DND-41 (cell line): Measurements from ENCODE around the gene OGFOD1.

Experiments used
- ATAC-seq: fragments of 200-7000 bp; cut with Tn5 transposase; 3 replicates; pipeline ENCODE4 v1.9.1; 2021; ENCODE audit warnings: low read depth; ENCODE audit not compliant: insufficient read depth
- DNase-seq: peaks from one replicate; pipeline ENCODE4 v3.0.0-alpha.2; 2020
- H2AFZ ChIP-seq: 2 replicates; pipeline ENCODE4 v1.6.0; 2012; ENCODE audit warnings: low read depth, low read length
- H3K27ac ChIP-seq: 2 replicates; pipeline ENCODE4 v1.5.1; 2012; ENCODE audit warnings: low read length, inconsistent platforms
- H3K27me3 ChIP-seq: fragments of 200-600 bp; sonication (generic); 2 replicates; pipeline ENCODE4 v1.6.0; 2012; ENCODE audit warnings: low read length, mild to moderate bottlenecking, inconsistent platforms; ENCODE audit not compliant: insufficient read depth, poor library complexity
- H3K36me3 ChIP-seq: 2 replicates; pipeline ENCODE4 v1.5.1; 2012; ENCODE audit warnings: low read length, inconsistent platforms; ENCODE audit not compliant: insufficient read depth
- H3K4me1 ChIP-seq: 2 replicates; pipeline ENCODE4 v1.5.1; 2012; ENCODE audit warnings: mild to moderate bottlenecking, low read length; ENCODE audit not compliant: insufficient read depth
- H3K4me2 ChIP-seq: 2 replicates; pipeline ENCODE4 v1.6.0; 2012; ENCODE audit warnings: mild to moderate bottlenecking, moderate library complexity, low read length, inconsistent platforms; ENCODE audit not compliant: insufficient read depth
- H3K4me3 ChIP-seq, 2 experiments: fragments of 200-600 bp in 1 of 2; shearing (Covaris generic) in 1 of 2; 2 replicates each; pipeline ENCODE4 v1.5.1; 2012 to 2016; ENCODE audit warnings: inconsistent platforms in 2 of 2, low read length in 2 of 2, mild to moderate bottlenecking in 2 of 2, low read depth in 1 of 2, moderate library complexity in 1 of 2
- H3K79me2 ChIP-seq: 2 replicates; pipeline ENCODE4 v1.6.0; 2012; ENCODE audit warnings: low read length, inconsistent platforms; ENCODE audit not compliant: insufficient read depth
- H3K9ac ChIP-seq: 2 replicates; pipeline ENCODE4 v1.6.0; 2012; ENCODE audit warnings: low read depth, mild to moderate bottlenecking, inconsistent platforms, low read length, moderate library complexity
- H3K9me3 ChIP-seq: 2 replicates; pipeline ENCODE4 v1.5.1; 2012; ENCODE audit warnings: low read length, moderate library complexity, mild to moderate bottlenecking, inconsistent platforms; ENCODE audit not compliant: insufficient read depth, severe bottlenecking
- H4K20me1 ChIP-seq: 2 replicates; pipeline ENCODE4 v1.6.0; 2012; ENCODE audit warnings: low read length; ENCODE audit not compliant: insufficient read depth
- CTCF ChIP-seq: IDR thresholded peaks from 2 replicates; pipeline ENCODE4 v1.5.1; 2012; ENCODE audit warnings: borderline replicate concordance, low read length, moderate library complexity, mild to moderate bottlenecking; ENCODE audit not compliant: poor library complexity, severe bottlenecking; ENCODE audit errors: extremely low read depth
- EZH2 ChIP-seq: IDR thresholded peaks from 3 replicates; pipeline ENCODE4 v1.6.1; 2012; ENCODE audit warnings: borderline replicate concordance, low read depth, mild to moderate bottlenecking, moderate library complexity, low read length, inconsistent platforms; ENCODE audit not compliant: severe bottlenecking

OGFOD1 gene

GRCh38 chr16:56491657-56492261 lies 40.4 kb downstream of the OGFOD1 start:
- Histone ChIP-seq H3K27ac (no peak overlapping the region), H3K9me3 (no peaks in the 10 kb centered on the region), H3K79me2 (no peaks in the 10 kb centered on the region), H3K4me1 (no peaks in the 10 kb centered on the region), H2AFZ (no peak overlapping the region), H4K20me1 (no peaks in the 10 kb centered on the region), H3K9ac (no peak overlapping the region), H3K4me3 (no peak overlapping the region), H3K36me3 (peaks cover 11% of the 10 kb centered on the region; the same call in 1 of the 2 replicates), H3K4me2 (no peak overlapping the region), H3K27me3 (no peaks in the 10 kb centered on the region)
- ATAC-seq (no peak), DNase-seq (no peak)
- TF ChIP-seq CTCF (no peak), EZH2 (no peak)

- no peak overlapping the region for H3K27ac ChIP-seq
- H3K9ac ChIP-seq, result no peak overlapping the region
- H3K27me3 ChIP-seq, result no peaks in the 10 kb centered on the region
- ATAC-seq (no peak), DNase-seq (no peak)
- H3K4me3 ChIP-seq, result no peak overlapping the region
- no peaks in the 10 kb centered on the region for H4K20me1 ChIP-seq
- TF ChIP-seq EZH2 (no peak), CTCF (no peak)
- H3K4me1 ChIP-seq, result no peaks in the 10 kb centered on the region
- no peaks in the 10 kb centered on the region for H3K9me3 ChIP-seq
- H2AFZ ChIP-seq, result no peak overlapping the region
- no peaks in the 10 kb centered on the region for H3K79me2 ChIP-seq
- H3K36me3 ChIP-seq, result peaks cover 25% of the 10 kb centered on the region
- no peak overlapping the region for H3K4me2 ChIP-seq
These were observed 41.8 kb downstream of the OGFOD1 start for GRCh38 chr16:56493126-56493525.

- no peak overlapping the region for H2AFZ ChIP-seq
- TF ChIP-seq CTCF (no peak), EZH2 (no peak)
- H3K4me1 ChIP-seq, result no peaks in the 10 kb centered on the region
- H3K9ac ChIP-seq, result no peak overlapping the region
- H3K79me2 ChIP-seq, result no peaks in the 10 kb centered on the region
- H3K9me3 ChIP-seq, result no peaks in the 10 kb centered on the region
- no peaks in the 10 kb centered on the region for H3K27me3 ChIP-seq
- H3K4me3 ChIP-seq, result no peak overlapping the region
- no peak for DNase-seq
- peaks cover 32% of the 10 kb centered on the region for H3K36me3 ChIP-seq
- ATAC-seq, result no peak
- no peak overlapping the region for H3K27ac ChIP-seq
- H3K4me2 ChIP-seq, result no peak overlapping the region
- H4K20me1 ChIP-seq, result no peaks in the 10 kb centered on the region
These were observed 42.5 kb downstream of the OGFOD1 start for GRCh38 chr16:56493815-56494214.
